H1 (cell line): Measurements from ENCODE around the gene SH2D7. TPM values are rescaled to one million over a fixed set of nuclear protein-coding genes. Genes with fewer than 3 reads are reported as not detected.

Experiments
- CHD7 ChIP-seq: fragments of 300-600 bp; sonication (generic); IDR thresholded peaks from 2 replicates; pipeline ENCODE4 v1.7.1; 2012; ENCODE audit warnings: low read length, moderate library complexity, mild to moderate bottlenecking, inconsistent platforms; ENCODE audit not compliant: insufficient replicate concordance
- MAX ChIP-seq: IDR thresholded peaks from 2 replicates; pipeline ENCODE4 v1.6.1; 2012; ENCODE audit warnings: inconsistent platforms
- PHF8 ChIP-seq: fragments of 200-600 bp; sonication (generic); conservative IDR thresholded peaks from 2 replicates; pipeline ENCODE4 v1.7.1; 2012; ENCODE audit warnings: low read depth, mild to moderate bottlenecking, inconsistent platforms, low read length, moderate library complexity
- polyA plus RNA-seq, 7 experiments: library from polyadenylated mRNA; depleted of rRNA in 3 of 7; stranded (reverse) in 5 of 7; unstranded in 2 of 7; fragments of >200 nt in 5 of 7; fragments of 200-250 nt in 2 of 7; gene quantifications; 1 replicate in 5 of 7; 2 replicates in 1 of 7; 4 replicates in 1 of 7; pipeline versions ENCODE4 v1.2.1 to v1.2.3, GENCODE V29; 2011 to 2013; ENCODE audit warnings: missing spikeins in 2 of 7, mixed read lengths in 2 of 7
- total RNA-seq: library from RNA; stranded (reverse); fragmentation: NEBNext Ultra II Directional; extraction: Animal tissue kit (Norgen Biotek cat#: 25700); gene quantifications from 2 replicates; pipeline ENCODE4 v1.2.1, GENCODE V29; 2021

Gene SH2D7
- total and polyA plus RNA-seq, 2 of the 8 experiments (the other 6 are each of a cell fraction or from before 2014, with no cell fraction given) = not detected

GRCh38 chr15:78149805-78150751 lies 57.7 kb downstream of the SH2D7 start (continued):
- TF ChIP-seq CHD7 (no peak), PHF8 (0 out of 2 replicates have a peak, but pooled peaks have one; percentile 12), MAX (no peak)
